Measurements from ENCODE around the gene UBA5. TPM values are rescaled to one million over a fixed set of nuclear protein-coding genes. Genes with fewer than 3 reads are reported as not detected.

The UBA5 gene
- total RNA-seq, 1 donor = 38.4 TPM

DNA sequence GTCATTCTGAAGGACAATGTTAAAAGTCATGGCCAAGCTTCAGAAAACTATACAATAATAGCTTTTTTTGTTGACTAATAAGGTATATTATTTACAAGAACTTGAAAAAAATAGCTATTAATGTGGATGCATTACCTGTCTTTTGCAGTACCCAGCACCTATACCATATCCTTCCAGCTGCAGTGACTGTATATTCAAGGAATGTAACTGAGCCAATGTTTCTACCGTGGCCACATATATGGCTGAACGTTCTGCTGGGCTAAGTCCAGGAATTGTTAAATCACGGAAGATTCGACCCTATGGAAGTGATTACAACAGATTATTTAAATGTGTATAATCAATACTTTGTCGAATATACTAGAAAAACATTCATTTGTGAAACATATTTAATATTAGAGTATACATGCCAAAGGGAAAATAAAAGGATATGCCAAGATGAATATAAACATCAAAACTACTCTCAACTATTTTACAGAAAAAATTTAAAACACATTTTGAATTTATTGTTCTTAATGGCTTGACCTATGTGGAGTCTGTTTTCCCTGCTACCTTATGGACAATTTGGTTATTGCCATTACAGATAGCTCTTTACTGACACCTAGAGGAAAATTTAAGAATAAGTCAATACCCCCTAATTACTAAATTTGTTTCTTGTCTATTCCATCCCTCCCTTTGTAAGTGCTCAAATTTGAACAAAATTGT, 18.1 kb upstream of the UBA5 start:
- peaks cover 4% of the 10 kb centered on the region for H3K36me3 ChIP-seq (ENCODE audit: insufficient read depth, low read length)
- no peak overlapping the region for H3K27ac ChIP-seq (ENCODE audit: low read depth, low read length)
- H4K20me1 ChIP-seq (ENCODE audit: insufficient read depth, low read length) = no peaks in the 10 kb centered on the region
- H3K79me2 ChIP-seq (ENCODE audit: insufficient read depth, low read length) = peaks cover 6% of the 10 kb centered on the region
- peaks cover 11% of the 10 kb centered on the region for H3K4me1 ChIP-seq (ENCODE audit: insufficient read depth, low read length)
- no peaks in the 10 kb centered on the region for H3K9me3 ChIP-seq (ENCODE audit: low read depth, low read length)
- H3K27me3 ChIP-seq (ENCODE audit: insufficient read depth, low read length) = no peaks in the 10 kb centered on the region
- H3K4me3 ChIP-seq (ENCODE audit: insufficient read depth, low read length) = no peak overlapping the region
- TF ChIP-seq CTCF (IDR thresholded peaks at IDR 0.05; ENCODE audit: extremely low read depth, low read depth, low read length) = peak; percentile 72
- no peak overlapping the region for H2AFZ ChIP-seq (ENCODE audit: low read length)
- no peak overlapping the region for H3K4me2 ChIP-seq (ENCODE audit: insufficient read depth, low read length)
- peak; percentile 81 for DNase-seq (ENCODE audit: insufficient read length, low spot score, missing footprints)

GRCh38 chr3:132642539-132642847, 17.6 kb upstream of the UBA5 start:
- Histone ChIP-seq H3K4me3 (ENCODE audit: insufficient read depth, low read length) (no peak overlapping the region), H3K36me3 (ENCODE audit: insufficient read depth, low read length) (peaks cover 4% of the 10 kb centered on the region), H4K20me1 (ENCODE audit: insufficient read depth, low read length) (no peaks in the 10 kb centered on the region), H2AFZ (ENCODE audit: low read length) (no peak overlapping the region), H3K4me1 (ENCODE audit: insufficient read depth, low read length) (peaks cover 6% of the 10 kb centered on the region), H3K9me3 (ENCODE audit: low read depth, low read length) (no peaks in the 10 kb centered on the region), H3K27ac (ENCODE audit: low read depth, low read length) (no peak overlapping the region), H3K27me3 (ENCODE audit: insufficient read depth, low read length) (no peaks in the 10 kb centered on the region), H3K79me2 (ENCODE audit: insufficient read depth, low read length) (peaks cover 10% of the 10 kb centered on the region), H3K4me2 (ENCODE audit: insufficient read depth, low read length) (no peak overlapping the region)
- no peak for DNase-seq (ENCODE audit: insufficient read length, low spot score, missing footprints)
- no peak for TF ChIP-seq CTCF (IDR thresholded peaks at IDR 0.05; ENCODE audit: extremely low read depth, low read depth, low read length)

- Histone ChIP-seq H3K4me3 (ENCODE audit: insufficient read depth, low read length) (no peak overlapping the region), H3K27ac (ENCODE audit: low read depth, low read length) (no peak overlapping the region), H2AFZ (ENCODE audit: low read length) (no peak overlapping the region), H3K79me2 (ENCODE audit: insufficient read depth, low read length) (peaks cover 13% of the 10 kb centered on the region), H3K9me3 (ENCODE audit: low read depth, low read length) (no peaks in the 10 kb centered on the region), H3K27me3 (ENCODE audit: insufficient read depth, low read length) (no peaks in the 10 kb centered on the region), H4K20me1 (ENCODE audit: insufficient read depth, low read length) (no peaks in the 10 kb centered on the region), H3K36me3 (ENCODE audit: insufficient read depth, low read length) (peaks cover 4% of the 10 kb centered on the region), H3K4me2 (ENCODE audit: insufficient read depth, low read length) (no peak overlapping the region), H3K4me1 (ENCODE audit: insufficient read depth, low read length) (no peaks in the 10 kb centered on the region)
- DNase-seq (ENCODE audit: insufficient read length, low spot score, missing footprints) = no peak
- TF ChIP-seq CTCF (IDR thresholded peaks at IDR 0.05; ENCODE audit: extremely low read depth, low read depth, low read length) = no peak
Observed at GRCh38 chr3:132643366-132643765, 16.8 kb upstream of the UBA5 start.

- Histone ChIP-seq H3K36me3 (ENCODE audit: insufficient read depth, low read length) (peaks cover 4% of the 10 kb centered on the region), H3K4me3 (ENCODE audit: insufficient read depth, low read length) (no peak overlapping the region), H2AFZ (ENCODE audit: low read length) (no peak overlapping the region), H3K79me2 (ENCODE audit: insufficient read depth, low read length) (peaks cover 17% of the 10 kb centered on the region), H3K4me1 (ENCODE audit: insufficient read depth, low read length) (no peaks in the 10 kb centered on the region), H3K27me3 (ENCODE audit: insufficient read depth, low read length) (no peaks in the 10 kb centered on the region), H3K9me3 (ENCODE audit: low read depth, low read length) (no peaks in the 10 kb centered on the region), H3K27ac (ENCODE audit: low read depth, low read length) (no peak overlapping the region), H3K4me2 (ENCODE audit: insufficient read depth, low read length) (no peak overlapping the region), H4K20me1 (ENCODE audit: insufficient read depth, low read length) (no peaks in the 10 kb centered on the region)
- TF ChIP-seq CTCF (IDR thresholded peaks at IDR 0.05; ENCODE audit: extremely low read depth, low read depth, low read length) = no peak
- DNase-seq (ENCODE audit: insufficient read length, low spot score, missing footprints) = peak; percentile 30
Observed at GRCh38 chr3:132645058-132645457, 15.1 kb upstream of the UBA5 start.

Measured in osteoblast (primary cell).